Activated CD8-positive, alpha-beta T cell treated with anti-CD3 and anti-CD28 coated beads for 36 hours (primary cell): ENCODE results near the gene VWDE. TPM values are rescaled to one million over a fixed set of nuclear protein-coding genes. Genes with fewer than 3 reads are reported as not detected.

Experiments used
- ATAC-seq: fragments of 200-7000 bp; cut with Tn5 transposase; one replicate; pipeline ENCODE4 v1.10.0; 2021; ENCODE audit warnings: mild to moderate bottlenecking, moderate library complexity
- CTCF ChIA-PET: fragments of 350-600 bp; sonication (Branson Sonifier 250); formaldehyde crosslinking; loops from one replicate; lab custom pipeline; 2021; ENCODE audit warnings: antibody characterized with exemption; lab: Charles Lee
- POLR2A ChIA-PET: fragments of 350-600 bp; sonication (Branson Sonifier 250); formaldehyde crosslinking; loops from one replicate; lab custom pipeline; 2021; ENCODE audit warnings: antibody characterized with exemption; lab: Charles Lee
- DNase-seq: peaks from one replicate; pipeline ENCODE4 v3.0.0-alpha.2; 2020
- H3K27ac Mint-ChIP-seq: one replicate; pipeline ENCODE4 v1.8.0; 2021; ENCODE audit warnings: mild to moderate bottlenecking, mixed read lengths
- H3K27me3 Mint-ChIP-seq: one replicate; pipeline ENCODE4 v1.8.0; 2021; ENCODE audit warnings: mixed read lengths
- H3K36me3 Mint-ChIP-seq: one replicate; pipeline ENCODE4 v1.8.0; 2021; ENCODE audit warnings: low read depth, mixed read lengths
- H3K4me1 Mint-ChIP-seq: one replicate; pipeline ENCODE4 v1.8.0; 2021; ENCODE audit warnings: low read depth, mixed read lengths
- H3K4me3 Mint-ChIP-seq: one replicate; pipeline ENCODE4 v1.8.0; 2021; ENCODE audit warnings: mild to moderate bottlenecking, moderate library complexity, mixed read lengths
- H3K9me3 Mint-ChIP-seq: one replicate; pipeline ENCODE4 v1.8.0; 2021; ENCODE audit warnings: mixed read lengths
- CTCF ChIP-seq: fragments of 200-600 bp; IDR thresholded peaks from one replicate; pipeline ENCODE4 v1.8.0; 2022; ENCODE audit warnings: antibody characterized with exemption, mild to moderate bottlenecking
- intact Hi-C: fragments of 100-400 bp; cut with micrococcal nuclease; formaldehyde crosslinking; loops from one replicate; pipeline ENCODE4 v1.10.0; 2022
- total RNA-seq, 2 experiments: library from RNA; stranded (reverse); gene quantifications; one replicate each; pipeline ENCODE4 v1.2.3, GENCODE V29; 2021

VWDE gene
- total RNA-seq, 2 experiments from 2014 or later: 1.4 to 1.7 TPM

GRCh38 chr7:12369756-12370155, 33.9 kb downstream of the VWDE start:
- no peak for TF ChIP-seq CTCF
- ChIA-PET POLR2A (no interaction called here), CTCF (no interaction called here)
- Mint-ChIP-seq H3K4me3 (no peak overlapping the region), H3K27me3 (no peaks in the 10 kb centered on the region), H3K27ac (no peak overlapping the region), H3K9me3 (no peaks in the 10 kb centered on the region), H3K4me1 (no peaks in the 10 kb centered on the region), H3K36me3 (no peaks in the 10 kb centered on the region)
- intact Hi-C loops: no loop called here
- ATAC-seq: no peak
- no peak for DNase-seq

DNA sequence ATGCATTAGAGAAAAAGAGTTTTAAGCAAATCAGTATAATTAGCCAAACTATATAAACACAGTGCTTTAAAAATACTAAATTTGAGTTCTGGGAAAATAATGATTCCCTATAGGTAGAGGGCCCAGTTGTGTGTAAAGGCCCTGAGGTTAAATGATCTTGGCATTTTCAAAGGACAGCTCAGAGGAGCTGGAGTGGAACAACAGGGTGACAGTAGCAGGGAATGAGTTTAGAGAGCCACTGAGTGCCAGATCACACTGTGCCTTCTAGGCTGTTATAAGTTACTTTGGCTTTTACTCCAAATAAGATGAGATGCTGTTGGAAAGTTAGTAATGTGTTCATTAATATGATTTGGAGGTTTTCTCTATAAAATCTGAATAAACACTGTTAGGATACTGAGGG, 34.6 kb downstream of the VWDE start:
- H3K9me3 Mint-ChIP-seq: no peaks in the 10 kb centered on the region
- no peak overlapping the region for H3K27ac Mint-ChIP-seq
- no peak for TF ChIP-seq CTCF
- ChIA-PET POLR2A (no interaction called here), CTCF (interaction anchor here (0.9 kb wide), 1 partner anchor 20 kb away, joined by 3 read pairs; no protein-coding TSS in a partner anchor)
- no peak for DNase-seq
- no peak for ATAC-seq
- no peaks in the 10 kb centered on the region for H3K27me3 Mint-ChIP-seq
- no peak overlapping the region for H3K4me3 Mint-ChIP-seq
- no peaks in the 10 kb centered on the region for H3K36me3 Mint-ChIP-seq
- H3K4me1 Mint-ChIP-seq: no peaks in the 10 kb centered on the region
- intact Hi-C loops: no loop called here

- CTCF ChIA-PET: no interaction called here
- H3K4me3 Mint-ChIP-seq: no peak overlapping the region
- no peaks in the 10 kb centered on the region for H3K36me3 Mint-ChIP-seq
- intact Hi-C loops: no loop called here
- no peaks in the 10 kb centered on the region for H3K9me3 Mint-ChIP-seq
- POLR2A ChIA-PET: no interaction called here
- TF ChIP-seq CTCF: no peak
- H3K27ac Mint-ChIP-seq: no peak overlapping the region
- H3K27me3 Mint-ChIP-seq: no peaks in the 10 kb centered on the region
- no peaks in the 10 kb centered on the region for H3K4me1 Mint-ChIP-seq
- DNase-seq (no peak), ATAC-seq (no peak)
Measured at GRCh38 chr7:12360948-12361347, 42.7 kb downstream of the VWDE start.

GRCh38 chr7:12358694-12359093, 45.0 kb downstream of the VWDE start:
- ATAC-seq (no peak), DNase-seq (no peak)
- H3K9me3 Mint-ChIP-seq: no peaks in the 10 kb centered on the region
- no peak overlapping the region for H3K27ac Mint-ChIP-seq
- CTCF ChIA-PET: no interaction called here
- H3K4me1 Mint-ChIP-seq: no peaks in the 10 kb centered on the region
- TF ChIP-seq CTCF: no peak
- intact Hi-C loops: no loop called here
- no peak overlapping the region for H3K4me3 Mint-ChIP-seq
- H3K36me3 Mint-ChIP-seq: no peaks in the 10 kb centered on the region
- POLR2A ChIA-PET: no interaction called here
- no peaks in the 10 kb centered on the region for H3K27me3 Mint-ChIP-seq

DNA sequence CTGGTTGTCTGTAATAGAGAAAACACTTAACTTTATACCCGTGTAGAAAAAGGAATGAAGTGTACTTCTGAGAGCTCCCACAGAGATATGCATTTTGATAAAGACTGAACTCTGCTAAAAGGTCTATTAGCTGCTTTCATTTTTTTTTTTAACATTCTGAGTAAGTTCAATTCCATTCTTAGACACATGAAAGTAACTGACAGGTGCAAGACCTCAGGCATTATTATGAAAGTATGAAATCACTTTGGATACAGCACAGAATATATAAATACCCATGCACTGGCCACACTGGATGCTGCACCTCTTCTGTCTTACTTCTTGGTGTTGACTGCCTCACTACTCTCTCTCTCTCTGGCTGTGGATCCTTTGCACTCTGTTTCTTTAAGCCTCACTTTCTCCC, 46.2 kb downstream of the VWDE start:
- Mint-ChIP-seq H3K36me3 (no peaks in the 10 kb centered on the region), H3K27me3 (no peaks in the 10 kb centered on the region), H3K27ac (no peak overlapping the region), H3K4me1 (no peaks in the 10 kb centered on the region), H3K9me3 (no peaks in the 10 kb centered on the region), H3K4me3 (no peak overlapping the region)
- POLR2A ChIA-PET: no interaction called here
- no peak for DNase-seq
- TF ChIP-seq CTCF: no peak
- CTCF ChIA-PET: interaction anchor here (0.6 kb wide), 1 partner anchor 102 kb away, joined by 3 read pairs; no protein-coding TSS in a partner anchor
- intact Hi-C loops: no loop called here
- ATAC-seq: no peak
